Fibroblast of upper back skin (primary cell): ENCODE results near the gene HOXC13.

ENCODE experiments used
- DNase-seq: peaks from one replicate; pipeline ENCODE4 v3.0.0-alpha.2; 2013

HOXC13 gene

GRCh38 chr12:53955036-53955775, 16.6 kb downstream of the HOXC13 start:
- no peak for DNase-seq

GRCh38 chr12:53955776-53956250, 17.2 kb downstream of the HOXC13 start:
- DNase-seq, result no peak

GRCh38 chr12:53956251-53956887, 17.7 kb downstream of the HOXC13 start:
- DNase-seq, result no peak

- no peak for DNase-seq
Measured at GRCh38 chr12:53956914-53957536, 18.4 kb downstream of the HOXC13 start.

- no peak for DNase-seq
Measured at GRCh38 chr12:53958128-53958527, 19.5 kb downstream of the HOXC13 start.

- DNase-seq, result no peak
Measured at GRCh38 chr12:53959314-53959713, 20.7 kb downstream of the HOXC13 start.

- no peak for DNase-seq
Measured at GRCh38 chr12:53960187-53961024, 21.8 kb downstream of the HOXC13 start.

- no peak for DNase-seq
Measured at GRCh38 chr12:53961025-53961761, 22.6 kb downstream of the HOXC13 start.

GRCh38 chr12:53963005-53963404, 24.4 kb downstream of the HOXC13 start:
- DNase-seq, result no peak

- DNase-seq, result no peak
Measured at GRCh38 chr12:53963434-53964314, 25.0 kb downstream of the HOXC13 start.

GRCh38 chr12:53964315-53964713, 25.7 kb downstream of the HOXC13 start:
- no peak for DNase-seq

- no peak for DNase-seq
Measured at GRCh38 chr12:53965281-53966084, 26.9 kb downstream of the HOXC13 start.

GRCh38 chr12:53966085-53966384, 27.4 kb downstream of the HOXC13 start:
- no peak for DNase-seq

GRCh38 chr12:53966385-53967133, 27.9 kb downstream of the HOXC13 start:
- no peak for DNase-seq

- no peak for DNase-seq
Measured at GRCh38 chr12:53967421-53967925, 28.8 kb downstream of the HOXC13 start.

GRCh38 chr12:53968214-53969127, 29.8 kb downstream of the HOXC13 start:
- DNase-seq, result no peak

GRCh38 chr12:53969588-53970259, 31.1 kb downstream of the HOXC13 start:
- no peak for DNase-seq

GRCh38 chr12:53970451-53970850, 31.8 kb downstream of the HOXC13 start:
- no peak for DNase-seq
